H1 (cell line): Measurements from ENCODE around the gene SLC22A2. TPM values are rescaled to one million over a fixed set of nuclear protein-coding genes. Genes with fewer than 3 reads are reported as not detected.

Experiments
- CTCF ChIA-PET: fragments of 300-600 bp; sonication (Branson Sonifier 250); formaldehyde crosslinking; loops from one replicate; lab custom pipeline; 2021; ENCODE audit not compliant: partially characterized antibody; lab: Charles Lee
- POLR2A ChIA-PET: fragments of 300-600 bp; sonication (Branson Sonifier 250); formaldehyde crosslinking; loops from one replicate; lab custom pipeline; 2021; ENCODE audit warnings: inconsistent platforms; ENCODE audit not compliant: partially characterized antibody; lab: Charles Lee
- DNase-seq, 2 experiments: peaks; one replicate each; pipeline versions ENCODE4 v3.0.0 to v3.0.0-alpha.2; 2010 to 2022; ENCODE audit warnings: low spot score in 2 of 2, low read depth in 1 of 2, mixed read lengths in 1 of 2
- FAIRE-seq: peaks from 2 replicates; lab custom pipeline; 2011; peaks lifted over from hg19 to GRCh38; lab: Jason Lieb, UNC
- H2AFZ ChIP-seq: 2 replicates; pipeline ENCODE4 v1.8.1; 2012; ENCODE audit warnings: low read length, inconsistent platforms
- H2AK5ac ChIP-seq: 2 replicates; pipeline ENCODE4 v1.6.1; 2013; ENCODE audit warnings: low read depth, low read length
- H2BK120ac ChIP-seq: replicated peaks from 2 replicates; pipeline ENCODE3; 2013; ENCODE audit warnings: low read depth, low read length, inconsistent platforms
- H2BK12ac ChIP-seq: 2 replicates; pipeline ENCODE4 v1.6.1; 2013; ENCODE audit warnings: low read depth, low read length
- H2BK15ac ChIP-seq: 2 replicates; pipeline ENCODE4 v1.6.1; 2013; ENCODE audit warnings: low read length
- H2BK20ac ChIP-seq: 2 replicates; pipeline ENCODE4 v1.6.1; 2013; ENCODE audit warnings: low read length
- H2BK5ac ChIP-seq: 2 replicates; pipeline ENCODE4 v1.6.1; 2013; ENCODE audit warnings: low read depth, low read length
- H3K14ac ChIP-seq: 2 replicates; pipeline ENCODE4 v1.6.1; 2013; ENCODE audit warnings: inconsistent platforms; ENCODE audit not compliant: insufficient read length
- H3K18ac ChIP-seq: 2 replicates; pipeline ENCODE4 v1.6.1; 2013; ENCODE audit warnings: low read length; ENCODE audit errors: extremely low read depth
- H3K23ac ChIP-seq: 2 replicates; pipeline ENCODE4 v1.6.1; 2013; ENCODE audit warnings: inconsistent platforms; ENCODE audit not compliant: insufficient read length
- H3K23me2 ChIP-seq: 2 replicates; pipeline ENCODE4 v1.6.1; 2013; ENCODE audit warnings: low read depth, low read length
- H3K27ac ChIP-seq: 2 replicates; pipeline ENCODE4 v1.6.1; 2011; ENCODE audit warnings: low read depth, low read length, inconsistent platforms
- H3K27me3 ChIP-seq, 4 experiments: replicated peaks in 1 of 4; 1 replicate in 1 of 4; 2 replicates in 3 of 4; pipeline versions ENCODE4 v1.6.1 to v1.8.1; 2011 to 2013; ENCODE audit warnings: low read length in 3 of 4, mild to moderate bottlenecking in 3 of 4, inconsistent platforms in 2 of 4, mixed read lengths in 2 of 4, moderate library complexity in 1 of 4; ENCODE audit not compliant: control insufficient read depth in 3 of 4, insufficient read depth in 3 of 4; ENCODE audit errors: extremely low read depth in 1 of 4
- H3K36me3 ChIP-seq, 4 experiments: 2 replicates each; pipeline versions ENCODE4 v1.6.1 to v1.8.1; 2011 to 2013; ENCODE audit warnings: mild to moderate bottlenecking in 4 of 4, low read length in 3 of 4, moderate library complexity in 2 of 4, control low read depth in 1 of 4, inconsistent platforms in 1 of 4; ENCODE audit not compliant: insufficient read depth in 4 of 4, control insufficient read depth in 2 of 4
- H3K4ac ChIP-seq: replicated peaks from 2 replicates; pipeline ENCODE3; 2013; ENCODE audit warnings: low read length, low read depth, mixed read lengths, inconsistent platforms; ENCODE audit not compliant: insufficient read length
- H3K4me1 ChIP-seq, 4 experiments: replicated peaks in 1 of 4; 1 replicate in 1 of 4; 2 replicates in 3 of 4; pipeline versions ENCODE4 v1.6.1 to v1.8.1; 2011 to 2013; ENCODE audit warnings: low read length in 3 of 4, inconsistent platforms in 2 of 4, mixed read lengths in 1 of 4; ENCODE audit not compliant: insufficient read depth in 4 of 4, control insufficient read depth in 3 of 4
- H3K4me2 ChIP-seq, 2 experiments: 2 replicates each; pipeline versions ENCODE4 v1.6.1 to v1.8.1; 2011 to 2013; ENCODE audit warnings: low read depth in 2 of 2, low read length in 2 of 2, control low read depth in 1 of 2, inconsistent platforms in 1 of 2, mild to moderate bottlenecking in 1 of 2; ENCODE audit not compliant: insufficient read depth in 1 of 2
- H3K4me3 ChIP-seq, 4 experiments: fragments of 200-600, 300-600 bp in 1 of 4; sonication (generic), shearing (Covaris generic), sonication (Bioruptor Twin) in 1 of 4; 2 replicates each; pipeline versions ENCODE4 v1.5.1 to v1.8.1; 2011 to 2016; ENCODE audit warnings: low read length in 4 of 4, low read depth in 3 of 4, control low read depth in 2 of 4, inconsistent platforms in 2 of 4, mild to moderate bottlenecking in 2 of 4, mixed read lengths in 1 of 4, moderate library complexity in 1 of 4; ENCODE audit not compliant: insufficient read depth in 2 of 4; ENCODE audit errors: extremely low read depth in 1 of 4
- H3K56ac ChIP-seq: replicated peaks from 2 replicates; pipeline ENCODE3; 2013; ENCODE audit warnings: low read depth, mild to moderate bottlenecking, mixed read lengths, low read length, inconsistent platforms; ENCODE audit not compliant: insufficient read length
- H3K79me1 ChIP-seq: 2 replicates; pipeline ENCODE4 v1.6.1; 2013; ENCODE audit warnings: low read depth, low read length, control low read depth
- H3K79me2 ChIP-seq, 2 experiments: 2 replicates each; pipeline versions ENCODE4 v1.6.1 to v1.8.1; 2012 to 2013; ENCODE audit warnings: low read length in 2 of 2, mild to moderate bottlenecking in 2 of 2, inconsistent platforms in 1 of 2; ENCODE audit not compliant: insufficient read depth in 2 of 2, control insufficient read depth in 1 of 2
- H3K9ac ChIP-seq, 4 experiments: replicated peaks in 1 of 4; 1 replicate in 1 of 4; 2 replicates in 3 of 4; pipeline versions ENCODE4 v1.6.1 to v1.8.1; 2011 to 2013; ENCODE audit warnings: low read depth in 3 of 4, low read length in 3 of 4, control low read depth in 2 of 4, mild to moderate bottlenecking in 2 of 4, moderate library complexity in 2 of 4, inconsistent platforms in 1 of 4; ENCODE audit errors: extremely low read depth in 1 of 4
- H3K9me3 ChIP-seq, 2 experiments: 2 replicates each; pipeline versions ENCODE4 v1.6.1 to v1.8.1; 2012 to 2013; ENCODE audit warnings: mild to moderate bottlenecking in 2 of 2, moderate library complexity in 2 of 2, control low read depth in 1 of 2, inconsistent platforms in 1 of 2, low read depth in 1 of 2, low read length in 1 of 2, mixed read lengths in 1 of 2; ENCODE audit not compliant: insufficient read depth in 2 of 2
- H4K20me1 ChIP-seq, 2 experiments: replicated peaks in 1 of 2; 2 replicates each; pipeline versions ENCODE3 to v1.8.1; 2011 to 2013; ENCODE audit warnings: inconsistent platforms in 2 of 2, low read length in 2 of 2, mild to moderate bottlenecking in 1 of 2; ENCODE audit not compliant: insufficient read depth in 2 of 2, control insufficient read depth in 1 of 2
- H4K5ac ChIP-seq: 2 replicates; pipeline ENCODE4 v1.6.1; 2013; ENCODE audit warnings: low read length, low read depth, mixed read lengths, inconsistent platforms; ENCODE audit not compliant: insufficient read length
- H4K8ac ChIP-seq: 2 replicates; pipeline ENCODE4 v1.8.0; 2013; ENCODE audit warnings: mild to moderate bottlenecking, moderate library complexity, low read length, inconsistent platforms; ENCODE audit not compliant: insufficient read depth; ENCODE audit errors: extremely low read depth
- H4K91ac ChIP-seq: replicated peaks from 2 replicates; pipeline ENCODE3; 2013; ENCODE audit warnings: low read length, mixed read lengths, inconsistent platforms; ENCODE audit not compliant: insufficient read length
- WGBS, 2 experiments: shearing (Covaris generic) in 1 of 2; methylation state at CpG; one replicate each; pipeline versions ENCODE4 v1.1.6 to v1.1.7; 2013 to 2015; ENCODE audit warnings: low lambda C conversion rate in 2 of 2, mixed read lengths in 2 of 2, inconsistent platforms in 1 of 2, low coverage in 1 of 2, missing lambda C conversion rate in 1 of 2; ENCODE audit not compliant: insufficient replicate concordance in 2 of 2, insufficient coverage in 1 of 2, insufficient read length in 1 of 2; ENCODE audit errors: extremely low coverage in 1 of 2, missing lambda C conversion rate in 1 of 2; 5-methylcytosine and 5-hydroxymethylcytosine counted together
- polyA plus RNA-seq, 7 experiments: library from polyadenylated mRNA; depleted of rRNA in 3 of 7; stranded (reverse) in 5 of 7; unstranded in 2 of 7; fragments of >200 nt in 5 of 7; fragments of 200-250 nt in 2 of 7; gene quantifications; 1 replicate in 5 of 7; 2 replicates in 1 of 7; 4 replicates in 1 of 7; pipeline versions ENCODE4 v1.2.1 to v1.2.3, GENCODE V29; 2011 to 2013; ENCODE audit warnings: missing spikeins in 2 of 7, mixed read lengths in 2 of 7
- total RNA-seq: library from RNA; stranded (reverse); fragmentation: NEBNext Ultra II Directional; extraction: Animal tissue kit (Norgen Biotek cat#: 25700); gene quantifications from 2 replicates; pipeline ENCODE4 v1.2.1, GENCODE V29; 2021

Gene SLC22A2
- total and polyA plus RNA-seq, 2 of the 8 experiments (the other 6 are each of a cell fraction or from before 2014, with no cell fraction given): 0.23 to 1.4 TPM

- Histone ChIP-seq H2AFZ (no peak overlapping the region), H4K5ac (peak overlapping the region; percentile 18), H3K4me3 (no peak overlapping the region), H4K91ac (no peak overlapping the region), H3K56ac (no peak overlapping the region), H3K36me3 (no peaks in the 10 kb centered on the region), H3K23ac (no peak overlapping the region), H4K8ac (no peak overlapping the region), H3K9ac (no peak overlapping the region), H3K23me2 (no peaks in the 10 kb centered on the region; the same call in 1 of the 2 replicates), H2AK5ac (no peak overlapping the region), H3K79me2 (peaks cover 0 to 8% of the 10 kb centered on the region in 2 experiments; a peak in 1 of 4 replicates), H3K27me3 (no peaks in the 10 kb centered on the region), H3K4me1 (peaks cover 7 to 18% (median 15%) of the 10 kb centered on the region in 4 experiments; a peak in 4 of 7 replicates), H2BK120ac (no peak overlapping the region), H2BK15ac (no peak overlapping the region), H2BK5ac (no peak overlapping the region; the same call in 1 of the 2 replicates), H3K4ac (no peak overlapping the region), H3K14ac (no peak overlapping the region), H3K4me2 (no peak overlapping the region), H2BK12ac (no peak overlapping the region), H2BK20ac (no peak overlapping the region), H3K18ac (no peak overlapping the region), H3K27ac (no peak overlapping the region), H3K9me3 (peaks cover 4 to 8% of the 10 kb centered on the region in 2 experiments), H4K20me1 (no peaks in the 10 kb centered on the region), H3K79me1 (no peaks in the 10 kb centered on the region)
- DNase-seq: no peak
- POLR2A ChIA-PET: interaction anchor here (0.6 kb wide), 1 partner anchor 19 kb away, joined by 4 read pairs; no protein-coding TSS in a partner anchor
- WGBS, 2 experiments: 44% methylated on average over 3 of the region's 3 CpGs; no CpG with 5 or more reads in 1 of the 2 experiments
- CTCF ChIA-PET: interaction anchor here (0.6 to 3.7 kb wide), 28 partner anchors 10 to 312 kb away, joined by 3 to 34 read pairs (median 4); partner anchors contain the start of gene SLC22A3
- peak; percentile 69 for FAIRE-seq
Observed at GRCh38 chr6:160221423-160221822, 37.2 kb downstream of the SLC22A2 start.
